IPS-11a (cell line): ENCODE data around the gene NR3C2.

Source experiments
- H3K4me3 ChIP-seq: one replicate; pipeline ENCODE4 v1.5.1; 2013; ENCODE audit warnings: low read depth, low read length, control low read depth

The NR3C2 gene

GRCh38 chr4:148060264-148061140 lies 381.7 kb downstream of the NR3C2 start:
- H3K4me3 ChIP-seq = no peak overlapping the region

- H3K4me3 ChIP-seq = no peak overlapping the region
These were observed 382.5 kb downstream of the NR3C2 start for GRCh38 chr4:148059617-148060180.

GRCh38 chr4:148057984-148058859 lies 384.0 kb downstream of the NR3C2 start:
- H3K4me3 ChIP-seq = no peak overlapping the region

- no peak overlapping the region for H3K4me3 ChIP-seq
These were observed 384.7 kb downstream of the NR3C2 start for GRCh38 chr4:148057516-148057915.

GRCh38 chr4:148056879-148057278 lies 385.3 kb downstream of the NR3C2 start:
- H3K4me3 ChIP-seq = no peak overlapping the region

- H3K4me3 ChIP-seq = no peak overlapping the region
These were observed 386.4 kb downstream of the NR3C2 start for GRCh38 chr4:148055844-148056243.

- no peak overlapping the region for H3K4me3 ChIP-seq
These were observed 387.9 kb downstream of the NR3C2 start for GRCh38 chr4:148054275-148054674.

- H3K4me3 ChIP-seq = no peak overlapping the region
These were observed 388.8 kb downstream of the NR3C2 start for GRCh38 chr4:148053298-148054003.

- no peak overlapping the region for H3K4me3 ChIP-seq
These were observed 389.8 kb downstream of the NR3C2 start for GRCh38 chr4:148052448-148052847.

- H3K4me3 ChIP-seq = no peak overlapping the region
These were observed 390.8 kb downstream of the NR3C2 start for GRCh38 chr4:148051403-148051802.

GRCh38 chr4:148048598-148048997 lies 393.6 kb downstream of the NR3C2 start:
- no peak overlapping the region for H3K4me3 ChIP-seq

- H3K4me3 ChIP-seq = no peak overlapping the region
These were observed 397.3 kb downstream of the NR3C2 start for GRCh38 chr4:148044912-148045352.

GRCh38 chr4:148044089-148044911 lies 397.9 kb downstream of the NR3C2 start:
- no peak overlapping the region for H3K4me3 ChIP-seq

- H3K4me3 ChIP-seq = no peak overlapping the region
These were observed 400.4 kb downstream of the NR3C2 start for GRCh38 chr4:148041606-148042329.

GRCh38 chr4:148034813-148035212 lies 407.4 kb downstream of the NR3C2 start:
- no peak overlapping the region for H3K4me3 ChIP-seq

- H3K4me3 ChIP-seq = no peak overlapping the region
These were observed 411.9 kb downstream of the NR3C2 start for GRCh38 chr4:148030193-148030873.

- no peak overlapping the region for H3K4me3 ChIP-seq
These were observed 412.4 kb downstream of the NR3C2 start for GRCh38 chr4:148029781-148030180.
